ENCODE measurements around the gene ASAP3.

The ASAP3 gene

DNA sequence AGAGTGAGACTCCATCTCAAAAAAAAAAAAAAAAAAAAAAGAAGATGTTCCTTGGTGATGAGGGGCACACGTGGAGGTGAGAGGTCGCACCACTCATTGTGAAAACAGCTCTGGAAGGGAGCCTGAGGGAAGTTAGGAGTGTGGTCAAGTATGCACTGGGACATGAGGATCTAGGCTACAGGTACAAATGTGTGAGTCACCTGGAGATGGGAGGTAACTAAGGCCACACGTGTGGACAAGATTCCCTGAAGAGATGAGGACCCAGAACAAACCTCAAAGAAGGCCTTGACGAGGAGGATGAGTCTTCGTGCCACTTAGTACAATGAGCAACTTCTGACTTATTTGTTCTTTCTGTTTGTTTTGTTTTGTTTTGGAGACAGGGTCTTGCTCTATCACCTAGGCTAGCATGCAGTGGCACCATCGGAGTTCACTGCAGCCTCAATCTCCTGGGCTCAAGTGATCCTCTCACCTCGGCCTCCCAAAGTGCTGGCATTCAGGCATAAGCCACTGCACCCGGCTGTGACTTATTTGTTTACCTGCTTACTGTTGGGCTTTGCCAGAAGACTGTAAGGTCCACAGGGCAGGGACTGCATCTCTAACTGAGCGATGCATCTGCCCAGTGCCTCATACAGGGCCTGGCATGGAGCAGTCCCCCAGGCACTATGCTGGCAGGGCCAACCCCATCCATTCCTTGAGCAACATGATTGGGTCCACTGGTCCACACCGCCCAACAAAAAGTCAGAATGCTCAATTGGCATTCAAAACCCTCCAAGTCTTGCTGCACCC lies 6.4 kb downstream of the ASAP3 start:
- DNase-seq: no peak

DNA sequence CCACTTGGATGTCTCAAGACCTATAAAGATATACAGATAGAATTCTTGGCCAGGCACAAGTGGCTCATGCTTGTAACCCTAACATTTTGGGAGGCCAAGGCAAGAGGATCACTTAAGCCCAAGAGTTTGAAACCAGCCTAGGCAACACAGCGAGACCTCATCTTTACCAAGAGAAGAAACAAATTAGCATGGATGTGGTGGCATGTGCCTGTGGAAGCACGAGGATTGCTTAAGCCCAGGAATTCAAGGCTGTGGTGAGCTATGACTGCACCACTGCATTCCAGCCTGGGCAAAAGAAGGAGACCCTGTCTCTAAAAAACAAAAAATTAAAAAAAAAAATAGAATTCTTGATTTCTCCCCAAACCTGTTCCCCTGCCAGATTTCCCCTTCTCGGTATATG lies 8.3 kb downstream of the ASAP3 start:
- DNase-seq: no peak

DNA sequence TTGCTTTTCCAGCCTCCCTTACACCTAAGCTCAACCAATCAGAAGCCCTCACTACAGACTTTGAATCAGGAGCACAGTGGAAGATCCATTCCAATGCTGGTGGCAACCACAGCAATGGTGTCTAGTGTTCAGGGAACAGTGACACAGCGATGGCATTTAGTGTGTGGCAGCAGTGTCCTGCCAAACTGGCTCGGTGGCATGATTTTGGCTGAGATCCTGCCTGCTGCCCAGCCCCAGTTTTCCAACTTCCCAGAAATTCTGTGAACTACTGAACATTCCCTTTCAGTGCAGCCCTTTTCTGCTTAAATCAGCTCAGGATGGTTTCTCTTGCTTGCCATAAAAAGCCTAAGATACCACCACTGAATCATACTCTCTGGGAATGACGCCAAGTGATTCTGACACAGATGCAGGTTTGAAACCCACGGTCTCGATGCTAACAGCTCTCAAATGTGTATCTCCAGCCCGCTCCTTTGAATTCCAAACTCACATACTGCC lies 8.8 kb downstream of the ASAP3 start:
- no peak for DNase-seq

DNA sequence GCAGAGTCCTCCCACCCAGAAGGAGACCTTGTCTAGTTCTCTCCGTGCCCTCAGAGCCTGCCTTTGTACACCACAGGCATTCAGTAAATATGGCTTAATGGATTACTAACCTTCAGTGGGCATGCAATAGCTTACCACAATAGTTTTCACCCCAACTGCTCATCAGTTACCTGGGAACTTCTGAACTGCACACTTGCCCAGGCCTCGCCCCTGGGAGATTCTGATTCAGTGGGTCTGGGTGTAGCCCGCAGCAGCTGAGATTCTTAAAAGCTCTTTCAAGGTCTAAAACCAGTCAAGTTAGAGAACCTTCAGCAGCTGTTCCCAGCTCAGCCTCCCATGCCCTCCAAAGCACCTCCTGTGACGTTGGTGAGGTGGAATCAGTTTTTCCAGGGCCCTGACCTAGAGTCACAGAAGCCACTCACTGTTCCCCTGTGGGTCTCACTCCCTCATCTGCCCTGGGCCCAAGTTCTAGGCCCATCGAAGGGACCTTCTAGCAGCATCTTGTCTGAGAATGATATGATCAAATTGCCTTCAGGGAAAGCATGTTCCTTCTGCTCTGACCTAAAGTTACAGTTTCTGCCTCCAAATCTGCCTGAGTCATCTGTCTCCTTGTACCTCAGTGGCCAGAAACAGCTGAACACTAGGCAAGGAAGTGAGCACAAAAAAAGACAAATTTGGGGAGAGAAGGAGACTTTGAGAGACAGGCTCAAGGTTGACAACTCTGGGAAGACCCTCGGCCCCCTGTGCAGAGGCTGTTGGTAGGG lies 10.8 kb downstream of the ASAP3 start:
- no peak for DNase-seq

DNA sequence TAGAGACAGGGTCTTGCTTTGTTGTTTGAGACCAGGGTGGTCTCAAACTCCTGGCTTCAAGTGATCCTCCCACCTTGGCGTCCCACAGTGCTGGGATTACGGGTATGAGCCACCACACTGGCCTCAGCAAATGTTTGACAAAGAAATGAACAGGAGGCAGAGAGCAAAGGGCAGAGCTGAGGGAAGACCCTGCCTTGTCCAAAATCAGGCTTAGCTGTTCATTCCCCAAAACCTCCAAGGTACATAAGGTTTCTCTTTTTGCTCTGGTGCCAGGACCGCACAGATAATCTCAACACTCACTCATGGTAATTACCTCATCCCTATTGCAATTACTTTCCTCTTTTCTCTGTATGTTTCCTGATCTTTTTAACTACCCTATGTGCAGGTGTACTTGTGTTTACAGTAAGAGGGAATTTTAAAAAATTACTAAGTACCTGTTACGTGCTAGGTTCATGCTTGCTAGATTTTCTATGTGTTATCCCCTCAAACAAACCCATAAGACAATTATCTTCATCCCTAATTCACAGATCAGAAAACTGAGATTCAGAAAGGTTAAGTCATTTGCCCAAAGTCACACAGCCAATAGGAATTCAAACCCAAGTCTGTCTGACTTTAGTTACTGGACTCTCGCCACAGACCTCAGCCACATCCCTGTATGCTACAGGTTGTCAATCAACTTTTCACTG lies 11.5 kb downstream of the ASAP3 start:
- DNase-seq: no peak

DNA sequence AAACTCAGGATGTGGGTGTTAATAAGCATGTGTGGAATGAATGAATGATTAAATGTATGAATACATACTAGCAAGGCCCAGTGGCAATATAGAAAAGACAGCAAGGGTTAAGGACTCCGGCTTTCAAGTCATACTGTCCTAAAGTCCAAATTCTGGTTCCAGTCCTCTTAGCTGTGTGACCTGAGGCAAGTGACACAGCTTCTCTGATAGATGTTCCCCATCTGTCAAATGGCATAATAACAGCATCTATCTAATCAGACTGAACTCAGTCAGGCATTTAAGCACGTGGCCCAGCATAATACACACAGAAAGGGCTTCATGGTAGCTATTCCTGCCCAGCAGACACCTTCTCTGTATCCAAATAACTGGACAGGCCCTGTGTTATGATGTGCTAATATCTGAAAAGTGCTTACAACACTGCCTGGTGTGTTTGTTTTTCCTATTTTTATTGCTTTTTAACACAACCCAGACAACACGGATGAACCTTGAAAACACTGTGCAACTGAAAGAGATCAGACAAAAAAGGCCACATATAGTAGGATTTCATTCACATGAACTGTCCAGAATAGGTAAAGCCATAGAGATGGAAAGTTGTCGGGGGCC lies 12.4 kb downstream of the ASAP3 start:
- no peak for DNase-seq

DNA sequence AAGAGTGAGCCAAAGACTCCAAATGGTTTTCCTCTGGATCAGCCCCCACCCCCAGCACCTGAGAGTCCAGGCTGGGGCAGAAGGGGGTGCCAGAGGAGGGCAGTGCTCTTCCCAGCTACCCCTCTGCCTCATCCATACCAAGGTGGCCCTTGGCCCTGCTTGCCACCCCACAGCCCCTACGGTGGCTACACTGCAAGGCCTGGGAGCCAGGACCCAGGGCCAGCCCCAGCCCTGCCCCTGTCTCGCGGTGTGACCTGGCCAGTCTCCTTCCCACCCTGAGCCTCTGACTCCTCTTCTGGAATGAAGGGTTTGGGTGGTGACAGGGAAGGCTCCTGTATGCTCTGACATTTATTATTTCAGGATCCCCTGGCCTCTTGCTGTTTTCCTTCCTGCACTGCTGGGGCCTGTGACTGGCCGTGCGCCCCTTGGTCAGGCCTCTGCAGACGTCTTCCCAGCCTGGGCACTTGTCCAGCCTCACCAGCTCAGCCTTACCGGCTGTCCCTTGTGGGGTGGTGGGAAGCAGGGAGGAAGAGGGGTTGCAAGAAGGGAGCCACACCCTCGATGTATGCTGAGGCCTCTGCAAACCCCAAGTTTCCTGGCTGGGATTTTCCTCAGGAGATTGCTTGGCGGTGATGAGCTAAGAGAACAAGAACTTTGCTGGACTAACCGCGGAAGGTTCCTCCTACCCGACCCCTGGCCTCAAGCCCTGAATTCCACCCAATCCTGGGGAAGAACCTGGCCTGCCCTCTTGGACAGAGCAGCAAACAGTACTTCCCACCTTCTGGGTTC lies 13.5 kb downstream of the ASAP3 start:
- no peak for DNase-seq

DNA sequence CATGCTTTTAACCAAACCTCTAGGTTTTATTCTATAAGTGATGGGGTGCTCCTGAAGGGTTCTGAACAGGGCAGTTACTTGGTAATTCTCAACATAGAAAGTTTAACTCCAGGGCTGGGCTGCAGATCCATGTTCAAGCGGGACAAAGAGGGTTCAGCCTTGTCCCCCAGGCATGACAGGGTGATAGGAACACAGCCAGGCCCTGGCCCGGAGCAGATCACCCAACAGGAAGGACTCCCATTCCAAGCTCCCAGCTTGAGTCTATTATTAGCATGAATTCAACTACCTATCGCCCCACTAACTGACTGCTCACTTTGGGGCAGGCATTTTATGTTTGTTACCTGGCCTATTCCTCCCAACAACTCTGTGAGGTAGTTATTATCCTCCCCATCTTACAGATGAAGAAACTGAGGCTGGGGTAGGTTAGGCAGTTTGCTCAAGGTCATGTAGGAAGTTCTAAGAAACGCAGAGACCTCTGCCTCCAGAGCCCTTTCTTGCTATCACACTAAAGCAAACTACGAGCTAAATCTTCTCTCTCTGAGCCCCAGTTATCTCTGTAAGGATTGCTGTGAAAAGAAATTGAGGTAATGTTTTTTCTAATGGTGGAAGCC lies 14.5 kb downstream of the ASAP3 start:
- DNase-seq: no peak

DNA sequence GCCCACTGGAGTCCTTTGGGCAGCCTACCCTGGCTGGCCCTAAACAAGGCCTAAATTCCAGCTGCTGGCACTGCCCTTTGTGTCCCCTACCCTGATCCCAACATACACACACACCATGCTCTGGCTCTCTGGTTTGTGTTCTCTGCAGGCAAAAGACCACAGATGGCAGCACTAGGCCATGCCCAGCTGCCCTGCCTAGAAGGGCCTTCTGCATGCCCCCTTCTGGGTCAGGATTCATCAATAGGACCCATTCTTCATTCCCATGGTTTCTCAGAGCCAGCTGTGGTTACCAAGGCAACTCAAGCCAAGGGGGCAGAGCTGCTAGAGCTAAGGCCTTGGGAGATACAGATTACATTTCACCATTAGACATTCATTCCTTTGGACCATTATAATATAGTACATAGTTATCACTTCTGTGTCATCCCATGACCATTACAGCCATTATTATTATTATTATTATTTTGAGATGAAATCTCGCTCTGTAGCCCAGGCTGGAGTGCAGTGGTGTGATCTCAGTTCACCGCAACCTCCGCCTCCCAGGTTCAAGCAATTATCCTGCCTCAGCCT lies 17.5 kb downstream of the ASAP3 start:
- no peak for DNase-seq

DNA sequence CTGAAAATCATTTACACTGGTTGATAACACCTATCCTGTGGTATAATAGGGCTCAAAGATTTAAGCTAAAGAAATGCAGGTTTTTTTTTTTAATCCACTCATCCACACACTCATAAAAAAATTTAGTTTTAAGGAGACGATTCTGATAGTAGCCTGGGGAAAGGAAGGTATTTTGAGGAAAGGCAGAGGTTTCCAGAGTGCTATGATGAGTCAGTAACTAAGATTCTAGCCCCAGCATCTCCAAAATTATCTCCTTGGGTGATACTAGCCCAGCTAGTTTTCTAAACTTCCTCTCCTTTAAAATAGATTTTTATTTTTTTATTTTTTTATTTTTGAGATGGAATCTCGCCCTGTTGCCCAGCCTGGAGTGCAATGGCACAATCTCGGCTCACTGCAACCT lies 20.7 kb downstream of the ASAP3 start:
- no peak for DNase-seq

DNA sequence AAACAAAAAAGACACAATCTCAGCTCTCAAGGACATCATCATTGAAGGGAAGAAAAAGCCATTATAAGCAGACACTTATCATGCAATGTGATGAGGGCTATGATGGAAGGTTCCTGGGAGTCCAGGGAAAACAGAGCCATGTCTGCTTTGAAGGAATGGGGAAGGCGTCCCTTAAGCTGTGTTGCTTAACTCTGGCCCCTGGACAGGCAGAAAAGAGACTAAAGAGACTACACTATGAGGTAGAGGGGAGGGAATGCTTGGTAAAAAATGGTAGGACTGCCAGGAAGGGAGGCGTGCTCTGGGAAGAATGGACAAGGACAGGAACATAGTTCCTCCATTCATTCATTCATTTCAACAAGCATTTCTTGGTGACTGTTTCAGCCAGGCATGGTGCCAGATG lies 21.2 kb downstream of the ASAP3 start:
- no peak for DNase-seq

DNA sequence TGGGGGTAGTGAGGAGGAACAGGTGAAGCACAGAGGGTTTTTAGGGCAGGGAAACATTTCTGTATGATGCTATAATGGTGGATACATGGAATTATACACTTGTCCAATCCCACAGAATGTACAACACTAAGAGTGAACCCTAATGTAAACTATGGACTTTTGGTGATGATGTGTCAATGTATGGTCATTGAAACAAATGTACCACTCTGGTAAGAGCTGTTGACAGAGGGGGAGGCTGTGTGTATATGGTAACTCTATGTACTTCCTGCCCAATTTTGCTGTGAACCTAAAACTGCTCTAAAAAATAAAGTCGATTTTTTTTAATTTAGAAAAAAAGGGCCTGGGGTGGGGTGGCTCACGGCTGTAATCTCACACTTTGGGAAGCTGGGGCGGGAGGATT lies 22.9 kb downstream of the ASAP3 start:
- DNase-seq: no peak

DNA sequence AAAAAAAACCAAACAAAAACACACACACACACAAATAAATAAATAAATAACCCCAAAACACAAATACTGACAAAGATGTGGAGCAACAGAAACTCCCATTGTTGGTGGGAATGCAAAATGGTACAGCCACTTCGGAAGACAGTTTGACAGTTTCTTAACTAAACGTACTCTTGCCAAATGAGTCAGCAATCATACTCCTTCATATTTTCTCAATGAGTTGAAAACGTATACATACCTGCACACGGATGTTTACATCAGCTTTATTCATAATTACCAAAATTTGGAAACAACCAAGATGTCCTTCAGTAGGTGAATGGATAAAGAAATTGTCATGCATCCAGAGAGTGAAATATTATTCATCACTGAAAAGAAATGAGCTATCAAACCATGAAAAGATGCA lies 23.5 kb downstream of the ASAP3 start:
- DNase-seq: no peak

DNA sequence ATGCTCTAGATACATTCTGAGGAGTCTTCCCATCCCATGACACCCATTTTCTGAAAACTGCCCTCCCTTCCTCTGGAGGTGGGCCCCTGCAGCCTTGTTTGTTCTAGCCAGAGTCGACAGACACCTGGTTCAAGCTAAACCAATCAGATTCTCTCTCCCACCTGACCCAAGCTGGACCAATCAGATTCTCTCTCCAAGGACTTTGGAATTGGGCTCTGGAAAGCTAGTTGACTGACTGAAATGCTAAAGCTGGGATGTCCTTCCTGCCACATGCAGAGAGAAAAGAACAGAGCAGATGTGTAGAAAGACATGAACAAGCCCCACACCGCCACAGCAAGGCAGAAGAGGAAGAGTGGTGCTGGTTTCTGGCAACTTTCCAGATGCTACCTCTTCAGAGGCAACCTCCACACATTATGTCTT lies 24.6 kb downstream of the ASAP3 start:
- no peak for DNase-seq

DNA sequence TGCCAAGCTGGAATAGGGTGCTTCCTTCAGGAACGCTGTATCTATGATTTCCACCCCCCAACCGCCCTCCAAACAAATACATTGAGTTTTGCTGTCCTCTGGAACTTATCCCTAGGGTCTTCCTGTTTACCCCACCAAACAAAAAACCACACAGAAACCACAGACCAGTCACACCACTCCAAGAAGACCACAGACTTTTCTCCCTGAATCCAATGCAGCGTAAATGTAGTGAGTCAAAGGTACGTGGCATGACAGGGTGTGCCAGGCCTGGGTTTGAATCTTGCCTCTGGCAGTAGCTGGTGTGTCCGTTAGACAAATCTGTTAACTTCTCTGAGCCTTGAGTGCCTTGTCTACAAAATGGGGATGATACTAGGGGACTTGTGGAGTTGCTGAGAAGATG lies 27.8 kb downstream of the ASAP3 start:
- DNase-seq: no peak

DNA sequence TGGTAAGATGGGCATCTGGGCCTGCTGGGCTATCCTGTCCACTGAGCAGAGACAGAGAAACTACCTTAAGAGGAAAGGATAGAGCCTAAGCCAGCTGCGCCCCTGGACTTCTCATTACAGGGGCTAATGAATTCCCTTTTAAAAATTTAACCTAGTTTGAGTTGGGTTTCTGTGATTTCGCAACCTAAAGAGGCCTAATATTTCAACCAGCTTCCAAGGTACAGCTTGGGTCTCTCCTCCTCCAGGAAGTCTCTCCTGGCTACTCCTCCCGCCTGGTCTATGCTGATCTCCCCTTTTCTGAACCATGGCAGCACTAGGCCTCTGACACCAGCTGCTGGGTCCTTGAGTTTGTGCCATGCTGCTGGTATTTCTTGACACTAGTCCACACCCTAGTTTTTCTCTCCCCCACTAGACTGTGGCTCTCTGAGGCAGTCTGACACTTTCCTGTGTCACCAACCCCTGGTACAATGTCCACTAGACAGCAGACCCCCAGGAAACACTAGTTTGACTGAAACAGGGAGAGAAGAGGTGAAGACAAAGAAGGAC lies 30.5 kb downstream of the ASAP3 start:
- no peak for DNase-seq

DNA sequence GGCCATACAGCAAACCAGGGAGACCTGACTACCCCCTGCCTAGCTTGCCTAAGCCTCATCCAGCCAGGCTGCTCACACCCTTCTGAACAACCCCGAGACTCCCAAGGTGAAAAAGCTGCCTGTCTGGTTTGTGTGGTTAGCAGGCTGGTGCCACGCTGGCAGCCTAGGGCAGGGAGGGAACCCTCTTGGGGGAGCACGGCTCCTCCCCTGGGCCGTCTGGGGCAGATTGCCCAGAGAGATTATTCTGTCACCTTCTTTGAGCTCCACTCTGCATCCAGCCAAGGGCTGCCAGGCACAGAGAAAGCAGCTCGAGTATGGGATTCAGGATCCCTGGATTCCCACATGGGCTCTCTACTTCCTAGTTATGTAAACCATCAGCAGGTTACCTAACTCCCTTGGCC lies 32.0 kb downstream of the ASAP3 start:
- peak; percentile 28 for DNase-seq

DNA sequence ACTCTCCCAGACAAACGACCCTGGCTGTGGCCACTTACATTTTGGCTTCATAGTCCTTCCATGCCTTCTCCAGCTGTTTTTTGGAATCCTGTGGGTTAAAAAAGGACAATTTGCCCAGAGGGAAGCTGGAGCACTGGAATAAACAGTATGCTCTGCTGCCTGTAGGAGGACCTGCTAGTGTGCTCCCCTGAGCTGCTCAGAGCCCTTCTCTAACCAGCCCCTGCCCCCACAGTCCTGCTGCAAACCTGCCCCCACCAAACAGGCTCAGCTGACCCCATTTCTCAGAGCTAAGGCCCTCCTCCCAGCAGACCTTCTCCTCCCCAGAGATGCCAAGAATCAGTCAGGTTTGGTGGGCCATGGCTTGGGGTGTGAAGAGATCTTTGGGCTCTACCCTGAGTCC lies 32.5 kb downstream of the ASAP3 start:
- no peak for DNase-seq

DNA sequence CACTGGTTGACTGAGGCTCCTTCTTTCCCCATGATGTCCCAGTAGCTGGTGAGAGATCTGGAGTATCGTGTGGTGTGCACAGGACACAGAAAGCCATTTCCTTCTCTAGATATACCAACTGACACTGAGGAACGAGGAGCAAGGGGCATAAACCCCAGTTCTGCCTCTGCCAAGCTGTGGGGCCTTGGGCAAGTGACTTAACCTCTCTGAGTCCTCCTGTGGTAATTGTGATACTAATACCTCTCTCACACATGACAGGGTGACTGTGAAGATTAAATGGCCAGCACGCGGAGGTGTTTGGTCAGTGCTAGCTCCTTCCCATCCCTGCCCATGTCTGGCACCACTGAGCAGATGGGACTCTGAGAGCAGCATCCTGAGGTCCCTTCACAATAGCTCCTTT lies 33.1 kb downstream of the ASAP3 start:
- no peak for DNase-seq

DNA sequence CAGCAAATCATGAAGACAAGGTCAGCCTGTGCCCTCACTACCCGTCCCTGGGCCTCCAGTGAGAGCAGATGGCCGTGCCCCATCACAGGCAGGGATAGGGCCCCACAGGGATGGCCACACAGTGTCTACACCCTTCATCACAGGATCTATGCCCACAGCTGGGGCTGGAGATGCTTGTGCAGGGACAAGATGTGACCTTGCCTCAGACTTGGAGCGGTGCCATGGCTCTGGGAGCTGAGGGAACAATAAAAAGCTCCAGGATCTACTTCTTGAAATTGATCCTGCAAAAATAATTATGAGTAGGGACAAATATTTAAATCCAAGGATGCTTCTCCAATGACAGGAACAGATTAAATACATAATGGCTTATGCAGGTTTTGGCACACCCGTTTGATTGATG lies 34.0 kb downstream of the ASAP3 start:
- DNase-seq: peak; percentile 16

DNA sequence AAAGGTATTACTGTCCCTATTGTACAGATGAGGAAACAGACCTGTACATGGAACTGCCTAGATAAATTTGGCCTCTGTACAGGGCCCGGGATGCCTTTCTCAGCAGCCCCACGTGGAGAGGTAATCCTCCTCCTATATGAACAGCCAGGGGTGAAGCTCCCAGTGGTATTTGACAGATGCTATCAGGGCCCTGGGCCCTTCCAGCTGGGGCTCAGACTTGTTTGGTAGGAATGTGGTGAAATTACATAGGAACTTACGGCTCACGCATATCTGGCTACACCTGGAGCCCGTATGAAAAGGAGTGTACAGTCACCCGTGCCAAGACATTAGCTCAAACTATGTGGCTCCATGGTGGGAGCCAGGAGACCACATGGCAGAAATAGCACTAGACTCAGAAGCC lies 34.7 kb downstream of the ASAP3 start:
- DNase-seq: no peak

Measured in COR-L47 (cell line).